Urothelium cell line (cell line): ENCODE results near the gene MAP3K20.
"Not testable (repeated sequence)": the region's sequence is repeated elsewhere in the genome, so short reads cannot be mapped to it uniquely, and the experiment has no call there.

Experiments
- DNase-seq: peaks from one replicate; pipeline ENCODE4 v3.0.0; 2011; ENCODE audit warnings: low spot score, mixed read lengths
- FAIRE-seq: peaks from 2 replicates; lab custom pipeline; 2011; peaks lifted over from hg19 to GRCh38; lab: Jason Lieb, UNC

The MAP3K20 gene

DNA sequence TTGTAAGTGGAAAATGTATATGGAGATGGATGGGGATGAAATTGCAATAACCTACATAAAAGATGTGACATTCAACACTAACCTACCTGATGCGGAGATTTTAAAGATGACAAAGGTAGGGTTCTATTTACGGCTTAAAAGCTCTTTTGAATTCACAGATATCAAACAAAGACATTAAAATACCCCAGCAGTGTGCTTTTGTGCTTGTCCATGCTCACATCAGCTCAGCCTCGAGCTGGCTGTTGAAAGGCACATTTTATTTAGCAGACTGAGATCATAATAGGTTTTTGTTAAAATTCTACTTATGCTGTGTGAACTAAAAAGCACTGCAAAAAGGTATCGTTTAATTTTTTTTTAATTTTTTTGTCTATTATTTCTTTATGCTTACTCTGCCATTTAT lies 183.1 kb downstream of the MAP3K20 start:
- DNase-seq (no peak), FAIRE-seq (no peak)

DNA sequence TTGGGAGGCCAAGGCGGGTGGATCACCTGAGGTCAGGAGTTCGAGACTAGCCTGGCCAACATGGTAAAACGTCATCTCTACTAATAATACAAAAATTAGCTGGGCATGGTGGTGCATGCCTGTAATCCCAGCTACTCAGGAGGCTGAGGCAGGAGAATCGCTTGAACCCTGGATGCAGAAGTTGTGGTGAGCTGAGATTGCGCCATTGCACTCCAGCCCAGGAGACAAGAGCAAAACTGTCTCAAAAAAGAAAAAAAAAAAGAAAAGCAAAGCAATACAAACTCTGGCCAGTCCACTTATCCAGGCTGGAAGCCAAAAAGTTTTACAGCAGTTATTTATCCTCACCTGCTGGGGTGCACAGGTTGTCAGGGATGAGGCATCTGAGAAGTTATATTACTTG lies 186.7 kb downstream of the MAP3K20 start:
- FAIRE-seq, DNase-seq: not testable (repeated sequence)

DNA sequence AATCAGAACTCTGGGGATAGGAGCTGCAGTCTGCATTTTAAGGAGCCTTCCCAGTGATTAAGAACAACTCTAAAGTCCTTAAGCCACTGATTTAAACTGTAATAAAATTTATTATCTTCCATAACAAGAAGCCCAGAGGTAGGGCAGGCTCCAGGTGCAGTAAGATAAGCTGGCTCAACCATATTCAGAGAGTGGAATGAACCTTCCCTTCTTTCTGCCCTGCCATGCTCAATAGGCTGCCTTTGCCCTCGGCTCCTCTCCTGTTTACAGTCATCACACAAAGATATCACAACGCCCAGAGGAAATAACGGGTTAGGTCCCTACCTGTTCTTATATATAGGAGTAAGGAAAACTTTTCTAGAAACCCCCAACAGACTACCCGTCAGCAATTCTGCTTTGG lies 188.5 kb downstream of the MAP3K20 start:
- DNase-seq (no peak), FAIRE-seq (no peak)

DNA sequence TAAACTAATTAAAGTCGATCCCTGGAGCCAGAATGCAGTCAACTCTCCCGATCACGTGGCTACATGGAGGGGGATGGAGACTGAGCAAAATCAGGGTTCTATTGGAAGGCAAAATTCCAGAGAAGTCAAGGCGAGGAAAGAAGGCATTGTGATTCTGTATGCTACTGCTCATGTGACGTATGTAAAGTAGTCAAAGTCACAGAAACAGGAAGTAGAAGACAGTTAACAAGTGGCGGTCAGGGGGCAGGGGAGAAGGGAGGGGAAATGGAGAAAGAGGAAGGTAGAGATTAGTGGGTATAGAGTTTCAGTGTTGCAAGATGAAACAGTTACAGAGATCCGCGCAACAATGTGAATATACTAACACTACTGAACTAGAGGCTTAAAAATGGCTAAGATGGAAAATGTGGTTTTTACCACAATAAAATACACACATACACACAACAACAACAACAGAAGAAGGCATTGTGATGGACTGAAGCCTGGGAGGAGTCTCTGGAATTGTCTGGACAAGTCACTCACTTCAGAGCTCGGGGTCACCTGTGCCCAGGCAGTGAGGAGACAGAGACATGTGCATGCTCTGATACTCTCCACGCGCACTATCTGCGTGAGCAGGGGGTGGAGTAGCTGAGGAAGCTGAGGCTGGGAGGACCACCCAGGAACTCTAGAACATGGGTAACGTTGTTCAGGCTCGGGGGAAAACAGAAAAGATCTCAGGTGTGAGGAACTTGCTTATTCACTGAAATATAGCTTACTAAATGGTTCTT lies 189.1 kb downstream of the MAP3K20 start:
- DNase-seq (no peak), FAIRE-seq (no peak)

GRCh38 chr2:173271135-173271534 lies 195.5 kb downstream of the MAP3K20 start:
- DNase-seq (no peak), FAIRE-seq (no peak)

DNA sequence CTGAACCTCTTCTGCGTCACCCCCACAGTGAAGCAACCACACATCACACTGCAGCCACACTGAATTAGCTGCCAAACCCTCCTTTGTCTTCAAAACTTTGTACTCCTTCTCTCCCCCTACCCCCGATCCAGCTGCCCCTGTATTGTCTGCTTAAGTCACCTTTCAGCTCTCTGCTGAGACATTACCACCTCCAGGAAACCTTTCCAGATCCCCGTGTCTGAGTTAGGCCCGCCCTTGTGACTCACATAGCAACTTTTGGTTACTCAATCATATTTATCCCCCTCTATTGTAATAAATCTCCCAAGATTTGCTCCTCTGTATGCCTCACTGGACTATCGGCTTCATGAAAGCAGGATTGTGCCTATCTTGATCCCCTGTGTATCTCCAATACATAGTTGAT lies 196.2 kb downstream of the MAP3K20 start:
- no peak for DNase-seq
- no peak for FAIRE-seq

DNA sequence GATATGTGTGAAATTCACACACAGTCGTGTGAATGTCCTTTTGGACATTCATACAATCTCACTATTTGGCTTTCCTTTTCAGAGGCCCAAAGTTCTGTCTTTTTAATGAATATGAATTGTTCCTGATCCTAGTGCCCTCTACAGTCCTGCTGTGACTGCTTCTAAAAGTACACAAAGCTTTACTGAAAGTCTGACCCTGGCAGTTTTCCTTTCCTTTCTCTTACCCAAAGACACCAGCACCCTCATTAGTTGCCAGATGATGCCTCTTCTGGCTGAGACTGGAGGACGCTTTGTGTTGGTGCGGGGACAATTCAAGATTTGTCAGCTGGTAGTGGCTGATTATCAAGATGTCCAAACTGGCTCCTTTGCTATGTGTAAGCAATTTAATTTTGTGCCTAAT lies 197.2 kb downstream of the MAP3K20 start:
- no peak for DNase-seq
- FAIRE-seq = no peak

DNA sequence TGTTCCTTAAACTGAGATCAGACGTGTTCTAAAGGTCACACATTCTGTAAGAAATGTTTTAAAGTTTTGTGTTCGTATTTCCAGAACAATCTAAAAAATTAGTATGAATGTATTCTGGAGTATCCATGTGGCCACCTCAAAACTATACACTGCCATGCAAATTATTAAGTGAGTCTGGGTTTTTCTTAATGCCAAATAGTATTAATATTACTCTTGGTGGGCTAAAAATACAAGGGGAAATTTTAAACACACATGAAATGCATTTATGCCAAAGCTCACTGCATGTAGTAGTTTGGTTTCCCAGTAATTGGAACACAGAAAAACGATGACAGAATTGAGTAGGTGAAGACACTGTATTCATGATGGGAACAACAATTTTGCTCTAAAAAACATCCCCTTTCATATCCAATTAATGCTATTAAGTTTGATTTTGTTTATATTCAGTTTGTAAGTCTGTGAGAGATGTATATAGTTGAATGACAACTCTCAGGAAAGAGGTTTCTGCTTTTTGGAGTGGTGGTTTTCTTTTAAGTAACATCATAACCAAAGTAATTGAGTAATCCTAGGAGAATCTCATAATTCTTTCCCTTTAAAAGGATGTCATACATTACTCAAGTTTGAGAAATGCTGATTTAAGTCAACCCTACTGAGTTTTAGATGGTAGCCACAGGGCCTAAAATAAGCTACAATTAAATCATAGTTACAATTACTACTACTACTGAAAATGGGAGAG lies 203.3 kb downstream of the MAP3K20 start:
- FAIRE-seq = no peak
- no peak for DNase-seq

DNA sequence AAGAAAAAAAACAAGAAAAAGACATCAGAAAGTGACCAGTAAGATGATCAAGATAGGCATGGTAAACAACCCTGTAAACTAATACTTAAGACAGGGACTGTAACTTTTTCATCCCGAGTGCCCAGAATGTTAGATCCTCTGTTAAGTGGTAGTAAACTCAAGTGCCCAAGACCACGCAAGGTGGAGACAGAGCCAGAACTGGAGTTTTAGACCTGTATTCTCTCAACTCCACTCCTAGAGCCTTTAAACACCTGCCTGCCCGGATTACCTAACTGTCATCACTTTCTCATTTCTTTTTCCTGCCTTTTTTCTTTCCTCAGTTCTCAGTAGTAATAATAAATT lies 203.9 kb downstream of the MAP3K20 start:
- FAIRE-seq (no peak), DNase-seq (no peak)

DNA sequence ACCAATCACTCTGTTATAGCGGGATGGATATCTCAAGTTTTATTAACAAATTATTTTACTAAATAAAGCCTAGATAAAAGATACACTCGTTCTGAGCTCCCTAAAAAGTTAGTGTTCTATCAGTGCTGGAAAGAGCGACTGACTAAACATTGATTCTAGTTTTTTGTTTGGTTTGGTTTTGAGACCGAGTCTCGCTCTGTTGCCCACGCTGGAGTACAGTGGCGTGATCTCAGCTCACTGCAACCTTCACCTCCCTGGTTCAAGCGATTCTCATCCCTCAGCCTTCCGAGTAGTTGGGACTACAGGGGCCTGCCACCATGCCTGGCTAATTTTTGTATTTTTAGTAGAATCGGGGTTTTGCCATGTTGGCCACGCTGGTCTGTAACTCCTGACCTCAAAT lies 205.2 kb downstream of the MAP3K20 start:
- FAIRE-seq = no peak

DNA sequence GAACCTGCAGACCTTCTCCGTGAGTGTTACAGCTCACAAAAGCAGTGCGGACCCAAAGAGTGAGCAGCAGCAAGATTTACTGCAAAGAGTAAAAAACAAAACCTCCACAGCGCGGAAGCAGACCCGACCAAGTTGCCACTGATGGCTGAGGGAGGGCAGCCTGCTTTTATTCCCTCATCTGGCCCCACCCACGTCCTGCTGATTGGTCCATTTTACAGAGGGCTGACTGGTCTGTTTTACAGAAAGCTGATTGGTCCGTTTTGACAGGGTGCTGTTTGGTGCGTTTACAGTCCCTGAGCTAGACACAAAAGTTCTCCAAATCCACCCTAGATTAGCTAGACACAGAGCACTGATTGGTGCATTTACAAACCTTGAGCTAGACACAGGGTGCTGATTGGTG lies 206.3 kb downstream of the MAP3K20 start:
- FAIRE-seq, DNase-seq: not testable (repeated sequence)

More for the DNA sequence above, 205.2 kb downstream of the MAP3K20 start:
- no peak for DNase-seq

- no peak for DNase-seq
- no peak for FAIRE-seq
These were observed 207.3 kb downstream of the MAP3K20 start for GRCh38 chr2:173282795-173283545.

DNA sequence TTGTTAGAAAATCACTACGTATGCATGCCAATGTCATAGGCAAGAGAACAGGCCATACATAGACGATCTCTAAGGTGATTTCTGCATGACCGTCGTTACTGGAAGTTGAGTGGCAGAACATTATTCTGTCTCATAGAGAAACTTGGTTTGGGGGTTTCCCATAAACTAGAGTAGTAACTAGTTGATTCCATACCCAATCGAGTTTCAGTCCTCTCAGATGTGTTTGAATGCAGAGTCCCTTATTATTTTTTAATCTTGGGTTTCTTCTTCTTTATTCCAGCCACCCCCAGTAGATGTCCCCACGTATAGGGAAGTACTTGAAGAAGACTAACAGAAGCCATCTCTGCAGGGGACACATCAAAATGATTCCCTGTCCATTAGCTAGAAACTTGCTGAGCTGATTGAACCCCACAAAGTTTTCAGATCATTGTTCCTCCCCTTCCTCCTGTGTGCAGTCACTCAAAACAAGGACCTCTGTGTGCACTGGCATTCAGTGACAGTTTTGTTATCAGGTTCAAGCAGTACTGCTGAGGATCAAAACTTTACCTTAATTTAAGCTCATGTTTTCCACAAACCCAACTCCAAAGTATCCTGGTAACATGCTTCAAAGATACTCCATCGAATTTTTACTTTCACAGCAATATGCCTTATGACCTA lies 210.6 kb downstream of the MAP3K20 start:
- FAIRE-seq = no peak
- DNase-seq = no peak

GRCh38 chr2:173287594-173287993 lies 211.9 kb downstream of the MAP3K20 start:
- no peak for FAIRE-seq
- DNase-seq = no peak

DNA sequence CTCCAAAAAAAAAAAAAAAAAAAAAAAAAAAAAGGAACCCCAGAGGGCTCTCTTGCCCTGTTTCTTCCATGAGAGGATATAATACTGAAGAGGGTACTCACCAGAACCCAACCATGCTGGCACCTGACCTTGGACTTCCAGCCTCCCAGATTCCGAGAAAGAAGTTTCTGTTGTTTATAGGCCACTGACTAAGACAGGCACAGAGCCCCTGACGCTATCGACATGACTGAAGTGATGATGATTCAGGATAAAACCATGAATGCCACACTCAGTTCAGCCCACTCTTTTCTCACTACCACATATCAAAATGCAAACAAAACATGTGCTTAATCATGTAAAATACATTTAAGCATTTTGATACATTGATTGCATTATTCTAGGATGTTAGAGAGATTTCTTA lies 212.9 kb downstream of the MAP3K20 start:
- DNase-seq (peak; percentile 64), FAIRE-seq (no peak)

- DNase-seq = no peak
- FAIRE-seq = no peak
These were observed 214.4 kb downstream of the MAP3K20 start for GRCh38 chr2:173290046-173290445.

DNA sequence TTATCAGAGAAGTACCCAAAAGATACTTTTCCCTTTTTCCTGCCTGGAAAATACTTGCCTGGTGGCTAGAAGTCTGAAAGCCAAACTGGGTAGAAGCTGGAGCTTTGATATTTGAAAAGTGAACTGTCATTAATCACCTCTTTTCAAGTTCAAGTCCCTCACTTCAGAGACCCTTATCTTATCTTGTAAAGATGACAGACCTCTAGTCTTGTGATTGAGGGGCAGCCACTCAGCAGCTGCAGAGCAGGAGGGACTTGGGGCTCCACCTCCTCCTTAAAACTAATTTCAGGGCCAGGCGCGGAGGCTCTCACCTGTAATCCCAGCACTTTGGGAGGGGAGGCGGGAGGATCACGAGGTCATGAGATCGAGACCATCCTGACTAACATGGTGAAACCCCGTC lies 214.9 kb downstream of the MAP3K20 start:
- DNase-seq (no peak), FAIRE-seq (no peak)

GRCh38 chr2:173291412-173291811 lies 215.8 kb downstream of the MAP3K20 start:
- FAIRE-seq = no peak
- DNase-seq = no peak

GRCh38 chr2:173296235-173296634 lies 220.6 kb downstream of the MAP3K20 start:
- DNase-seq = no peak

DNA sequence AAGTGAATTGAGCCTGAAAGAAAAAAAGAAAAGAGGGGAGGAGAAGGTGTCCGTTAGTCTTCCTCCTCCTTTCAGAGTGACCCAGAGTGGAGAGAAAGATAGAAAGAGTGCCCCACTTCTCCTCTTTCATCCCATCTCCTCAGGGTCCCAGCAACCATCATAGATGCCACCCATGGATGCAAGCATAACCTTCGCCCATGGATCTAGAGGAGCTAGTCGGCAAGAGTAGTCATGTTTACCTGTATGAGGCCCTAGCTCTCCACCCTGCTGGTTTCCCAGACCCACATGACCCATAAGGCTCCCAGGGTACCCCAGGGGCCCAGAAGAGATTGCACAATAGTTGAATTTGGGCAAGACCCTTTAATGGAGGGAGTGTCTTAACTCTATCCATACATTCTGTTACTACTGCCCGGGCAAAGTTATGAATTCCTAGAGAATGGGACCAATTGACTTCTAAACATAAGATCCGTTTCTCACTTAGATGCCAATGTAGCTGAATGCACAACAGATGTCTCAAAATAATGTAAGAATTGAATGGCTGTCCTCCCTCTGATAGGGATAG lies 223.0 kb downstream of the MAP3K20 start:
- FAIRE-seq = no peak
- DNase-seq = no peak

More at GRCh38 chr2:173296235-173296634, 220.6 kb downstream of the MAP3K20 start:
- FAIRE-seq = no peak

- FAIRE-seq = no peak
- no peak for DNase-seq
These were observed 224.1 kb downstream of the MAP3K20 start for GRCh38 chr2:173299764-173300163.
